NCI-H1092 treated with DMSO at 0.1 percent for 48 hours (cell line): ENCODE results near the gene KCNAB2.
A peak's percentile ranks its signal among the peaks of the same experiment; 100 is the strongest.

ENCODE experiments used
- DNase-seq: peaks from one replicate; lab custom pipeline; 2025; lab: John Stamatoyannopoulos, UW

KCNAB2 gene

GRCh38 chr1:6097117-6097595 lies 51.5 kb downstream of the KCNAB2 start:
- DNase-seq, result no peak

DNA sequence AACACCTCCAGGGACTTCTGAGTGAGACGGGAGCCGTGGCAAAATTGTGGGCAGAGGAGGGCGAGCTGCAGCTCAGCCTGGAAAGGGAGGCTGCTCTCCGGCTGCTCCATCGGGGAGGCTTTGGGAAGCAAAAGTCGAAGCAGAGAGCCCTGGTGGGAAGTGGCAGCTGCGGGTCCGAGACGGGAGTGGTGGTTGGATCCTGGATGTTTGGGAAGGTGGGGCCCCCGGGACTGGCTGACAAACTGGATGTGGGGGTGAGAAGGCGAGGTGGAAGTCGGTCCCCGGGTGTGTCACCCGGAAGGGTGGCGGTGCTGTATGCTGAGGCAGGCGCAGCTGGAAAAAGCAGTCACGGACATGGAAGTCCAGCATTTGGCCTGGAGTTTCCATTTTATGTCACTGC lies 52.1 kb downstream of the KCNAB2 start:
- no peak for DNase-seq

GRCh38 chr1:6098303-6099215 lies 52.9 kb downstream of the KCNAB2 start:
- DNase-seq, result no peak

DNA sequence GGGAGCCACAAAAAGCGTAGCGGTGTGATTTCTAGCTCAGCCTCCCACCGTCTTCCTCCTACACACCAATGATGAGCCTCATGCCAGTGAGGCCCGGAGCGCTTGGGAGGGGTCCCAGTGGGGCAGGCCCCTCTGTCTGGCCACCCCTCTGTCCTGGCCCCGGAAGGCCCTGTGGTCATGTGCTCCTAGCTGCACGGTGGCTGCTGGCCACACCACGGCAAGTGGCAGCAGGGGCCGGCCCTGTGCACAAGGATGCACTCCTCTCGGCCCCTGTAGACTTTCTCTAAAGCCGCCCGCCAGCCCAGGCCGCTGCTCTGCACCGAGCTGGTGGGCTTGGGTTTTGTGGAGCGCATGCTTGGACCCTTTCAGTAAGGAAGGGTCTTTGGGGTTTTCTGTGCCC lies 53.6 kb downstream of the KCNAB2 start:
- no peak for DNase-seq

GRCh38 chr1:6099787-6100765 lies 54.4 kb downstream of the KCNAB2 start:
- DNase-seq, result no peak

- DNase-seq, result no peak
Measured at GRCh38 chr1:6100861-6101783, 55.4 kb downstream of the KCNAB2 start.

- DNase-seq, result no peak
Measured at GRCh38 chr1:6101826-6102531, 56.3 kb downstream of the KCNAB2 start.

DNA sequence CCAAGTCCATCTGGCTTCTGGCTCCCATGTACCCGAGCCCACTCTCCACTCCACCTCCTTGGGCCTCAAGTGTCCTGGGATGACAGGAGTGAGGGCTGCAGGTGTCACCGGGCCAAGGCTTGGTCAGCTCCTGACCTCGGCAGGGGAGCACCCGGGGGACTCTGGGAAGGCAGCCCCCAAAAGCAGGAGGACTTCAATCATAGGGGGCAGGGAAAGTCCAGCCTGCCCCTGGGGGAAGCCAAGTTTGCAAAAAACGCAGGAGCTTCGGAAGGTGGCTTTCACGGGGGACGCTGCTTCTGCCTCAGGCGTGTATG lies 56.8 kb downstream of the KCNAB2 start:
- DNase-seq, result no peak

DNA sequence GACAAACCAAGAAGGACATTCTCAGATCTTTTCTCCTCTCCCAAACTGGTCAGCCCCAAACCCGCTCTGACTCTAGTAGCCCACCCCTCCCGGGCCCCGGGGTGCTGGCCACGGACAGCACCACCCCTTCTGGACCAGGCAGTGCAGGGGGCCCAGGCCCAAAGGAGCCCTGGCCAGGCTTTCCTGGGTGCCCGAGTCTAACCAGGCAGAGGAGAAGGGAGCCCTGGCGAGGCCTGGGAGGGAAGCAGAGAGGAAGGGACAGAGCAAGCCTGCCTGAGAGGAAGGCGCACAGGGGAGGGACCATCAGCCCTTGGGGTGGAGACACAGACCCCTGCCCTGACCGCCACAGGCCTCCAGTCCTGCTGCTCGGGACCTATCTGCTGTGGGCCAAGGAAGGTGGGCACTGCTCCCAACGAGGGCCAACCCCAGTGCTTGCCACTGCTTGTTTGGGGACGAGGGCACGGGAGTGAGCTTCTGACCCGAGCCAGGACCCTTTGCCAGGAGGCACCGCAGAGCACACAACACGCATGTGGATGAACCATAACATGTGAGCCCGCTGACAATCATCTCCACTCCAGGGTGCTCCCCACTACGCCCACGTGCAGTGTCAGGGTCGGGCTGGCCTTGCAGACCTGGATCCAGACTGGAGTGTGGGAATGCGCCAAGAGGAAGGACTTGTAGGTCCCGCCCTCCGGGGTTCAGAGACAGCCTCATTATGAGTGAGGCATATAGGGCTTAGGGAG lies 57.6 kb downstream of the KCNAB2 start:
- DNase-seq, result no peak

GRCh38 chr1:6103854-6104530 lies 58.3 kb downstream of the KCNAB2 start:
- no peak for DNase-seq

DNA sequence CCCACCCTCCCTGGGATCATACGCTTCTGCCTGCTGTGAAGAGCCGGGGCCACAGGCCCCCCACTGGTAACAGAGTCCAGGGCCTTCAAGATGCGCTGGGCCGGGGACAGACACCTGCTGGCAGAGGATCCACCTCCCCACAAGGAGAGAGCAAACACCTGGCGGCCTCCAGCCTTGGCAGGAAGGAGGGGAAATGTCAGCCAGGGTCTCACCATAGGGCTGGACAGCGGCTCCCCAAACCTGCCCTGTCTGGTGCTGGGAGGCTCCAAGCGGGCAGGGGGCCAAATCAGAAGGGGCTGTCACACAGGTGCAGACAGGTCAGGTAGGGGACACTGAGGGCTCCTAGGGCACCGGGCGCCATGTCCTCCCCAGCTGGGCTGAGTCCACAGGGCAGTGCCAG lies 58.9 kb downstream of the KCNAB2 start:
- DNase-seq, result no peak

DNA sequence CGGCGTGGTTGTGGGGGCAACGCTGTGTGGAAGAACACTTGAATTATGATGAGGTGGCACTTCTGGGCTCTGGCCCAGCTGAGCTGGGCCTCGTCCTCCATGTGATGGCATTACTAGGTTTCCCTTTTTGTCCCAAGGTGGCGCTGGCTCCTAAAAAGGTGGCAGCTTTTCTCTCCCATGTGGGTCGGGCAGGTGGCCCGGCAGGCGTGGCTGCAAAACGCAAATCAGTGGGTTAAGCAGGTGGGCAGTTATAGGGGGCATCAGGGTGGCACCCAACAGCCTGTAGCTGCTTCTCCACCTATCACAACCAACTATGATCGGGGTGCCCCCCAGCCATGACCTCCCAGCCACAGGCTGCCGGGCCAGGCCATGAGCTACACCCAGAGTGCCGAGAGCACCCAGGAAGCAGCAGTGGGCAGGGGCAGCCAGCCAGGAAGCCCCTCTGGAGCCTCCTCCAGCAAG lies 59.6 kb downstream of the KCNAB2 start:
- DNase-seq, result no peak

DNA sequence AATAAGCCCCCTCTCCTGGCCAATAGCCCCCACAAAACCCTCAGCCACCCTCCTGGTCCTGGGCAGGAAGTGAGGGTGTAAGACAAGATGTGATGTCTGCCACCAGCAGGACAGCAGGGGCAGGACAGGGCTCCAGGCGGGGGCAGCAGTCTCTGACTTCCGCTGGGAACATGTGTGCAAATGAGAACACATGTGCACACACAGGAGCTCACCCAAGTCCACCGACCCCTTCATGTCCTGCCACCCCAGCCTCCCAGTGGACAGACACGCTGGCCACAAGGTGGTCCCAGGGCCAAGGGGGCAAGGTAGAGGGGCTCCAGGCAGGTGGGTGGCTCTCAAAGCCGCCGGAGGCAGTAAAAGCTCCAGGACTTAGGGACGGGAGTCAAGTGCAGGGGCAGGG lies 60.1 kb downstream of the KCNAB2 start:
- DNase-seq, result no peak

DNA sequence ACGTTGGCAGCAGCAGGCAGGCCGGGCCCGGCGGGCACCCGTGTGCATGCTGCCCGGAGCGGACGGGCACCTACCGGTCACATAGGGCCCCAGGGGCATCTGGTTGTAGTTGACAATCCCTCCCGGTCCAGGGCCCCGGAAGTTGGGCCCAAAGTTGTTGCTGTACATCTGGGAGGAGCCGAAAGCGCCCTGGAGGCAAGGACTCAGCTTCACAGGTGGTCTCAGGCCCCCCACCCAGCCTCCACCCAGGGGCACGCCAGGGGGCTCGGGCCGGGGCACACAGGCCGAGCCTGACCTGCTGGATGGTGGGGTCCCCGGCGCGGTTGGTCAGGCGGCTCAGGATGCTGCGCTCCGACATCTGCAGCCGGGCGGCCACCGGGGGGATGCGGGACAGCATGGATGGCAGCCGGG lies 60.6 kb downstream of the KCNAB2 start:
- DNase-seq, result no peak

- no peak for DNase-seq
Measured at GRCh38 chr1:6106977-6107376, 61.3 kb downstream of the KCNAB2 start.

- no peak for DNase-seq
Measured at GRCh38 chr1:6107409-6108356, 62.0 kb downstream of the KCNAB2 start.

- no peak for DNase-seq
Measured at GRCh38 chr1:6108476-6108875, 62.8 kb downstream of the KCNAB2 start.

GRCh38 chr1:6108937-6109614 lies 63.4 kb downstream of the KCNAB2 start:
- DNase-seq, result peak; percentile 86
